CD4-positive, alpha-beta T cell (primary cell): Measurements from ENCODE around the gene C16orf87. TPM values are rescaled to one million over a fixed set of nuclear protein-coding genes. Genes with fewer than 3 reads are reported as not detected.

ENCODE experiments used
- ATAC-seq: fragments of 200-7000 bp; cut with Tn5 transposase; one replicate; pipeline ENCODE4 v1.10.0; 2022; ENCODE audit warnings: mild to moderate bottlenecking; ENCODE audit not compliant: poor library complexity
- CTCF ChIA-PET: fragments of 350-600 bp; sonication (Branson Sonifier 250); formaldehyde crosslinking; loops from one replicate; lab custom pipeline; 2021; ENCODE audit warnings: antibody characterized with exemption, inconsistent platforms; lab: Charles Lee
- POLR2A ChIA-PET: fragments of 350-600 bp; sonication (Branson Sonifier 250); formaldehyde crosslinking; loops from one replicate; lab custom pipeline; 2021; ENCODE audit warnings: antibody characterized with exemption, inconsistent platforms; lab: Charles Lee
- DNase-seq, 14 experiments: peaks; one replicate each; pipeline ENCODE4 v3.0.0-alpha.2; 2013 to 2020; ENCODE audit warnings: mixed read lengths in 2 of 14
- H3K27ac ChIP-seq, 2 donors: one replicate each; pipeline versions ENCODE4 v1.5.1 to v1.7.0; 2013; ENCODE audit warnings: low read length in 2 of 2, low read depth in 1 of 2, mild to moderate bottlenecking in 1 of 2
- H3K27me3 ChIP-seq, 2 experiments: 1 replicate in 1 of 2; 2 replicates in 1 of 2; pipeline versions ENCODE4 v1.6.1 to v1.7.0; 2013; ENCODE audit warnings: low read length in 2 of 2, control low read depth in 1 of 2, mild to moderate bottlenecking in 1 of 2, moderate library complexity in 1 of 2; ENCODE audit not compliant: insufficient read depth in 2 of 2, control insufficient read depth in 1 of 2
- H3K36me3 ChIP-seq: one replicate; pipeline ENCODE4 v1.6.1; 2013; ENCODE audit warnings: low read length, control low read depth; ENCODE audit not compliant: insufficient read depth
- H3K4me1 ChIP-seq: one replicate; pipeline ENCODE4 v1.6.1; 2013; ENCODE audit warnings: low read length, control low read depth; ENCODE audit not compliant: insufficient read depth
- H3K4me3 ChIP-seq: one replicate; pipeline ENCODE4 v1.5.1; 2013; ENCODE audit warnings: mild to moderate bottlenecking, low read length, moderate library complexity
- H3K9me3 ChIP-seq, 2 experiments: 1 replicate in 1 of 2; 2 replicates in 1 of 2; pipeline versions ENCODE4 v1.6.1 to v1.7.0; 2013; ENCODE audit warnings: low read length in 2 of 2, mild to moderate bottlenecking in 2 of 2, control low read depth in 1 of 2, moderate library complexity in 1 of 2; ENCODE audit not compliant: control insufficient read depth in 1 of 2, insufficient read depth in 1 of 2
- H3K27ac Mint-ChIP-seq: one replicate; pipeline ENCODE4 v1.8.0; 2020; ENCODE audit warnings: mixed read lengths
- H3K27me3 Mint-ChIP-seq: one replicate; pipeline ENCODE4 v1.8.0; 2021; ENCODE audit warnings: mixed read lengths
- H3K36me3 Mint-ChIP-seq: one replicate; pipeline ENCODE4 v1.8.0; 2021; ENCODE audit warnings: low read depth, mixed read lengths
- H3K4me1 Mint-ChIP-seq: one replicate; pipeline ENCODE4 v1.8.0; 2021; ENCODE audit warnings: low read depth, mixed read lengths
- H3K4me3 Mint-ChIP-seq: one replicate; pipeline ENCODE4 v1.8.0; 2020; ENCODE audit warnings: mild to moderate bottlenecking, mixed read lengths
- H3K9me3 Mint-ChIP-seq: one replicate; pipeline ENCODE4 v1.8.0; 2020; ENCODE audit warnings: mixed read lengths
- intact Hi-C, 2 experiments: fragments of 100-400 bp; cut with DNase I in 1 of 2; cut with micrococcal nuclease in 1 of 2; formaldehyde crosslinking; loops; one replicate each; pipeline versions ENCODE4 v1.15.1 to v1.9.0; 2023 to 2025; cut with DNase I, micrococcal nuclease
- total RNA-seq, 174 experiments: library from RNA in 2 of 174; stranded (reverse) in 2 of 174; gene quantifications; one replicate each; pipeline ENCODE4 v1.2.3 and lab custom pipeline; 2021 to 2026
- TF ChIP-seq, protein P1 (sequence below): fragments of 200-600 bp; IDR thresholded peaks from one replicate; pipeline ENCODE4 v1.8.0; 2022; ENCODE audit warnings: antibody characterized with exemption, mild to moderate bottlenecking

Gene C16orf87
- total RNA-seq, 2 experiments from 2014 or later: 20.6 to 22.6 TPM

DNA sequence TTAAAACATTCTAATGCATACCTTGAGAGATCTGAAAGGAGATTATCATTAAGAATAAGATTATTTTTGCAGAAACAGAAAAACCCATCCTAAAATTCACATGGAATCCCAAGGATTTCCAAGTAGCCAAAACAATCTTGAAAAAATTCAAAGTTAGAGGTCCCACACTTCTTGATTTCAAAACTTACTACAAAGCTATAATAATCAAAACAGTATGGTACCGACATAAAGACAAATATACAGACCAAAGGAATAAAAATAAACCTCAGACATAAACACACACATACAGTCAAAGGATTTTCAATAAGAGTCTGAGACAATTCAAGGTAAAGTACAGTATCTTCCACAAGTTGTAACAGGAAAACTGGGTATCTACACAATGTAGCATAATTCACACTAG is 16.2 kb downstream of the C16orf87 start:
- no peak overlapping the region for H3K4me3 ChIP-seq

DNA sequence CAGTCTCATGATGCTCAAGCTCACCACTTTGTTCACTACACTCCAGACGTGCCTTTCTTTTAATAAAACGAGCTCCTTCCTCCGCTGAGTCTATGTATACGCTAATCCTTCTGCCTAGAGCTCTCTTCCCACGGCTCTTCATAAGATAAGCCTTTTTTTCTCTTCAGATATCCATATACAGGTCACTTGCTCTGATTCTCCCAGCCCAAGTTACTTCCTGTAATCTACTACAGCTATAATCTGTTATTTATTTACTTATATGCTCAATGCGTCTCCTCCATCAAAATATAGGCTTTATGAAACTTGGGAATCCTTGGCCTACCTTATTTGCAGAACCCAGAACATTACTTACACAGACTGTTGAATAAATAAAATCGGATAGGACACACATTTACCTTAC is 17.4 kb downstream of the C16orf87 start:
- ChIA-PET CTCF (no interaction called here), POLR2A (interaction anchor here (0.6 to 1.9 kb wide), 5 partner anchors 13 to 1547 kb away, joined by 3 to 6 read pairs (median 3); partner anchors contain the start of gene C16orf87)
- TF ChIP-seq, protein P1, sequence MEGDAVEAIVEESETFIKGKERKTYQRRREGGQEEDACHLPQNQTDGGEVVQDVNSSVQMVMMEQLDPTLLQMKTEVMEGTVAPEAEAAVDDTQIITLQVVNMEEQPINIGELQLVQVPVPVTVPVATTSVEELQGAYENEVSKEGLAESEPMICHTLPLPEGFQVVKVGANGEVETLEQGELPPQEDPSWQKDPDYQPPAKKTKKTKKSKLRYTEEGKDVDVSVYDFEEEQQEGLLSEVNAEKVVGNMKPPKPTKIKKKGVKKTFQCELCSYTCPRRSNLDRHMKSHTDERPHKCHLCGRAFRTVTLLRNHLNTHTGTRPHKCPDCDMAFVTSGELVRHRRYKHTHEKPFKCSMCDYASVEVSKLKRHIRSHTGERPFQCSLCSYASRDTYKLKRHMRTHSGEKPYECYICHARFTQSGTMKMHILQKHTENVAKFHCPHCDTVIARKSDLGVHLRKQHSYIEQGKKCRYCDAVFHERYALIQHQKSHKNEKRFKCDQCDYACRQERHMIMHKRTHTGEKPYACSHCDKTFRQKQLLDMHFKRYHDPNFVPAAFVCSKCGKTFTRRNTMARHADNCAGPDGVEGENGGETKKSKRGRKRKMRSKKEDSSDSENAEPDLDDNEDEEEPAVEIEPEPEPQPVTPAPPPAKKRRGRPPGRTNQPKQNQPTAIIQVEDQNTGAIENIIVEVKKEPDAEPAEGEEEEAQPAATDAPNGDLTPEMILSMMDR: no peak
- Histone ChIP-seq H3K36me3 (no peaks in the 10 kb centered on the region), H3K9me3 (no peaks in the 10 kb centered on the region), H3K4me3 (no peak overlapping the region), H3K4me1 (no peaks in the 10 kb centered on the region), H3K27me3 (no peaks in the 10 kb centered on the region), H3K27ac (no peak overlapping the region)
- ATAC-seq (no peak), DNase-seq (no peak)
- H3K27me3 Mint-ChIP-seq: no peaks in the 10 kb centered on the region
- peaks cover 48% of the 10 kb centered on the region for H3K4me1 Mint-ChIP-seq
- H3K4me3 Mint-ChIP-seq: no peak overlapping the region
- H3K9me3 Mint-ChIP-seq: no peaks in the 10 kb centered on the region
- intact Hi-C loops: no loop called here
- no peak overlapping the region for H3K27ac Mint-ChIP-seq
- peaks cover 25% of the 10 kb centered on the region for H3K36me3 Mint-ChIP-seq

More for the DNA sequence above, 16.2 kb downstream of the C16orf87 start:
- Mint-ChIP-seq H3K9me3 (no peaks in the 10 kb centered on the region), H3K4me1 (peaks cover 47% of the 10 kb centered on the region), H3K27me3 (no peaks in the 10 kb centered on the region), H3K27ac (no peak overlapping the region), H3K36me3 (peaks cover 25% of the 10 kb centered on the region), H3K4me3 (no peak overlapping the region)
- DNase-seq (no peak), ATAC-seq (no peak)
- CTCF ChIA-PET: interaction anchor here (0.9 to 1.4 kb wide), 2 partner anchors 14 to 17 kb away, joined by 3 to 4 read pairs; no protein-coding TSS in a partner anchor
- Histone ChIP-seq H3K36me3 (no peaks in the 10 kb centered on the region), H3K9me3 (no peaks in the 10 kb centered on the region), H3K27ac (no peak overlapping the region), H3K4me1 (no peaks in the 10 kb centered on the region), H3K27me3 (no peaks in the 10 kb centered on the region)
- TF ChIP-seq, protein P1: no peak
- POLR2A ChIA-PET: interaction anchor here (1.9 kb wide), 1 partner anchor 16 kb away, joined by 6 read pairs; the partner anchor contains the start of gene C16orf87
- intact Hi-C loops: no loop called here

DNA sequence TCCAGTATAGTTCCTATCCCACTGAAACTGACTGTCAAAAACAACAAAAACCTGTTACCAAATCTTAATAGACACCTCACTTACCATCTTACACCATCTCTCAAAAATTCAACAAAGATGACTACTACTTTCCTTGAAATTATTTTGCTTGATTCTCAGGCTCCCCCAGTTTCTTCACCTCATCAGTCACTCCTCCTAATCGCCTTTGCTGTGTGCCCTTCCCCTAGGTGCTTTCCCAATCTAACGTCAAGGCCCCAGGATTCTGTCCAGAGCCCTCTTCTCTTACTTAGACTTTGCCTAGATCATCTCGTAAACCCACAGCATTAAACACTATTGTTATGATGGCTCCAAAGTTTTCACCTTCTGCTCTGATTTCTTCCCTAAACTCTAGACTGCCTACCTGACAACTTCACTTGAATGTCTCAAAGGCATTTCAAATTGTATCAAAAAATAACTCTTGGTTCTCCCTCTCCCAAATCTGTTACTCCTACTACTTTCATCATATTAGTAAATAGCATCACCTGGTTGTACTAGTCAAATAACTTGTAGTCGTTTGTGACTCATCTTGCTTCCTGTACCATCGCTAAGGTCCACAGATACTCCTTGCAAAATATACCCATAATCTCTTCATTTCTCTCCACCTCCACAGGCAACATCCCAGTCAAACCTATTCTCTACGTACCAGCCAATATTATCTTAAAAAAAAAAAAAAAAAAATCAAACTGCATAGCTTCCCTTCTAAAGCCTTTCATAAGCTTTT is 18.0 kb downstream of the C16orf87 start:
- H3K4me3 Mint-ChIP-seq: no peak overlapping the region
- H3K36me3 Mint-ChIP-seq: peaks cover 28% of the 10 kb centered on the region
- Histone ChIP-seq H3K27me3 (no peaks in the 10 kb centered on the region), H3K27ac (no peak overlapping the region), H3K36me3 (no peaks in the 10 kb centered on the region), H3K4me3 (no peak overlapping the region), H3K9me3 (no peaks in the 10 kb centered on the region), H3K4me1 (no peaks in the 10 kb centered on the region)
- no peaks in the 10 kb centered on the region for H3K9me3 Mint-ChIP-seq
- H3K27ac Mint-ChIP-seq: no peak overlapping the region
- CTCF ChIA-PET: no interaction called here
- ATAC-seq (no peak), DNase-seq (peak in 1 of 14 experiments; percentile 19)
- H3K4me1 Mint-ChIP-seq: peaks cover 54% of the 10 kb centered on the region
- no peaks in the 10 kb centered on the region for H3K27me3 Mint-ChIP-seq
- intact Hi-C loops: no loop called here
- TF ChIP-seq, protein P1: no peak
- POLR2A ChIA-PET: interaction anchor here (0.8 to 1.0 kb wide), 2 partner anchors 12 to 23 kb away, joined by 3 read pairs; no protein-coding TSS in a partner anchor
